Measurements from ENCODE around the gene FBN1. TPM values are rescaled to one million over a fixed set of nuclear protein-coding genes. Genes with fewer than 3 reads are reported as not detected.

Gene FBN1
- total and polyA plus RNA-seq, 10 of the 15 experiments (the other 5 are each of a cell fraction or from before 2014, with no cell fraction given) = 2.2 to 15.3 (median 7.0) TPM

- H3K4me2 ChIP-seq (ENCODE audit: control insufficient read depth, insufficient read depth) = no peak overlapping the region
- H4K20me1 ChIP-seq (ENCODE audit: control insufficient read depth, insufficient read depth) = no peaks in the 10 kb centered on the region
- WGBS (ENCODE audit: insufficient coverage, insufficient replicate concordance, low lambda C conversion rate, missing lambda C conversion rate) = 73% methylated on average over 2 of the region's 2 CpGs
- H3K4me3 ChIP-seq = no peak overlapping the region
- no peaks in the 10 kb centered on the region for H3K4me1 ChIP-seq (ENCODE audit: control insufficient read depth, insufficient read depth, low read length)
- DNase-seq (ENCODE audit: low read depth, low spot score) (no peak), ATAC-seq (no peak), FAIRE-seq (no peak)
- no peaks in the 10 kb centered on the region for H3K27me3 ChIP-seq (replicated peaks in 1 of 2; ENCODE audit: control insufficient read depth in 2 of 2, insufficient read depth in 2 of 2, low read length in 1 of 2)
- in situ Hi-C loops (cut with MboI) = no loop called here
- H2AFZ ChIP-seq (ENCODE audit: control insufficient read depth, low read depth, low read length) = no peak overlapping the region
- intact Hi-C loops (cut with micrococcal nuclease; ENCODE audit: unreplicated experiment) = no loop called here
- TF ChIP-seq TBL1XR1 (IDR thresholded peaks at IDR 0.05; ENCODE audit: low read depth, low read length) (no peak), ZNF384 (IDR thresholded peaks at IDR 0.05; ENCODE audit: borderline replicate concordance, low read depth, low read length) (no peak), BRCA1 (IDR thresholded peaks at IDR 0.05; ENCODE audit: low read depth, low read length) (no peak), HDAC2 (IDR thresholded peaks at IDR 0.05) (no peak), CBX5 (IDR thresholded peaks at IDR 0.05; ENCODE audit: low read depth) (no peak), SIX5 (IDR thresholded peaks at IDR 0.05; ENCODE audit: low read depth, low read length, severe bottlenecking) (no peak)
- no peaks in the 10 kb centered on the region for H3K9me3 ChIP-seq (replicated peaks; ENCODE audit: control insufficient read depth, insufficient read depth, low read length)
- H3K27ac ChIP-seq (ENCODE audit: control insufficient read depth, insufficient read depth) = no peak overlapping the region
- ChIA-PET CTCF (no interaction called here), POLR2A (no interaction called here), RAD21 (ENCODE audit: unreplicated experiment) (no interaction called here), SMC1A (ENCODE audit: uncharacterized antibody, unreplicated experiment) (no interaction called here)
- no TSS peak for BruUV-seq (replicated peaks)
- no peaks in the 10 kb centered on the region for H3K79me2 ChIP-seq (ENCODE audit: control insufficient read depth, insufficient read depth, low read length)
- H3K9ac ChIP-seq (ENCODE audit: control insufficient read depth, insufficient read depth, low read length) = no peak overlapping the region
- H3K36me3 ChIP-seq (ENCODE audit: control insufficient read depth in 2 of 2, insufficient read depth in 2 of 2, low read length in 1 of 2) = no peaks in the 10 kb centered on the region
Measured at GRCh38 chr15:48481802-48482201, 163.7 kb downstream of the FBN1 start.

- DNase-seq (ENCODE audit: low read depth, low spot score) (no peak), FAIRE-seq (no peak), ATAC-seq (no peak)
- H2AFZ ChIP-seq (ENCODE audit: control insufficient read depth, low read depth, low read length) = no peak overlapping the region
- no peak overlapping the region for H3K27ac ChIP-seq (ENCODE audit: control insufficient read depth, insufficient read depth)
- in situ Hi-C loops (cut with MboI) = no loop called here
- H3K4me1 ChIP-seq (ENCODE audit: control insufficient read depth, insufficient read depth, low read length) = no peaks in the 10 kb centered on the region
- H3K9ac ChIP-seq (ENCODE audit: control insufficient read depth, insufficient read depth, low read length) = no peak overlapping the region
- no peaks in the 10 kb centered on the region for H3K79me2 ChIP-seq (ENCODE audit: control insufficient read depth, insufficient read depth, low read length)
- POLR2A ChIA-PET = no interaction called here
- no peaks in the 10 kb centered on the region for H3K36me3 ChIP-seq (ENCODE audit: control insufficient read depth in 2 of 2, insufficient read depth in 2 of 2, low read length in 1 of 2)
- no TSS peak for BruUV-seq (replicated peaks)
- SMC1A ChIA-PET (ENCODE audit: uncharacterized antibody, unreplicated experiment) = interaction anchor here (1.0 to 1.6 kb wide), 5 partner anchors 11 to 121 kb away, joined by 3 to 5 read pairs (median 5); no protein-coding TSS in a partner anchor
- H4K20me1 ChIP-seq (ENCODE audit: control insufficient read depth, insufficient read depth) = no peaks in the 10 kb centered on the region
- no peak overlapping the region for H3K4me2 ChIP-seq (ENCODE audit: control insufficient read depth, insufficient read depth)
- RAD21 ChIA-PET (ENCODE audit: unreplicated experiment) = interaction anchor here (0.6 to 1.2 kb wide), 2 partner anchors 122 to 320 kb away, joined by 3 read pairs; no protein-coding TSS in a partner anchor
- H3K27me3 ChIP-seq (replicated peaks in 1 of 2; ENCODE audit: control insufficient read depth in 2 of 2, insufficient read depth in 2 of 2, low read length in 1 of 2) = no peaks in the 10 kb centered on the region
- 93% methylated on average over 2 of the region's 2 CpGs for WGBS (ENCODE audit: insufficient coverage, insufficient replicate concordance, low lambda C conversion rate, missing lambda C conversion rate)
- no peaks in the 10 kb centered on the region for H3K9me3 ChIP-seq (replicated peaks; ENCODE audit: control insufficient read depth, insufficient read depth, low read length)
- CTCF ChIA-PET = interaction anchor here (0.7 to 1.5 kb wide), 5 partner anchors 17 to 158 kb away, joined by 3 to 4 read pairs (median 3); no protein-coding TSS in a partner anchor
- no peak overlapping the region for H3K4me3 ChIP-seq
- intact Hi-C loops (cut with micrococcal nuclease; ENCODE audit: unreplicated experiment) = no loop called here
- TF ChIP-seq E2F4 (IDR thresholded peaks at IDR 0.05; ENCODE audit: low read depth, low read length) = no peak
- TF ChIP-seq MXI1 (IDR thresholded peaks at IDR 0.05; ENCODE audit: low read depth, low read length) = no peak
- TF ChIP-seq ATF2 (IDR thresholded peaks at IDR 0.05; ENCODE audit: low read length) = no peak
- TF ChIP-seq ZNF687 (IDR thresholded peaks at IDR 0.05) = no peak
- TF ChIP-seq SMAD1 (IDR thresholded peaks at IDR 0.05; ENCODE audit: low read depth, partially characterized antibody) = no peak
- no peak for TF ChIP-seq CHD1 (IDR thresholded peaks at IDR 0.05; ENCODE audit: low read depth, low read length)
Measured at GRCh38 chr15:48479751-48480150, 165.8 kb downstream of the FBN1 start.
